Activated CD4-positive, alpha-beta T cell treated with anti-CD3 and anti-CD28 coated beads, Interleukin-2, Interleukin-4, amounts not matched to agents 100 ng/mL and 50 ng/mL, durations not matched to agents 16 hours and 8 hours (primary cell): Measurements from ENCODE around the gene TMEM143.
"Not testable (repeated sequence)": the region's sequence is repeated elsewhere in the genome, so short reads cannot be mapped to it uniquely, and the experiment has no call there.

ENCODE experiments used
- DNase-seq: peaks from one replicate; pipeline ENCODE4 v3.0.0-alpha.2; 2020; ENCODE audit warnings: low spot score

Gene TMEM143

DNA sequence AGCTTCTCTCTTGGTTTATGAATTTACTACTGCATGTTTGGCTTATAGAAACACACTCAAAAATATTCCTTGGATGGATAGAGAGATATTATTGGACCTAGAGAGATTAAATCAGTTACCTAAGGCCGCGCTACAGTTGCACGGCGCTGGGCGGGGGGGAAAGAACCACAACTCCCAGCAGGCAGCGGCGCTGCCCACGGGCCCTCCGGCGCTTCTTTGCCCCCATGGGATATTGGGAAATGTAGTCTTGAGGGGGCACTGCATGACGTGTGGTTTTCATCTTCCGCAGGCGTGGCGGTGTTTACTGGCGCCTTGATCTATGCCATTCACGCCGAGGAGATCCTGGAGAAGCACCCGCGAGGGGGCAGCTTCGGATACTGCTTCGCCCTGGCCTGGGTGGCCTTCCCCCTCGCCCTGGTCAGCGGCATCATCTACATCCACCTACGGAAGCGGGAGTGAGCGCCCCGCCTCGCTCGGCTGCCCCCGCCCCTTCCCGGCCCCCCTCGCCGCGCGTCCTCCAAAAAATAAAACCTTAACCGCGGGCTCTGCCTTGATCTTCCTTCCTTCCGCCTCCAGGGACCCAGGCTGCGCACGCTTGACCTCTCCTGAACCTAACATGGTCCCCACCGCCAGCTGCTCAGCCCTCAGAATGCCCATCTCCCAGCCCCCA is 33.6 kb downstream of the TMEM143 start:
- peak; percentile 89 for DNase-seq

DNA sequence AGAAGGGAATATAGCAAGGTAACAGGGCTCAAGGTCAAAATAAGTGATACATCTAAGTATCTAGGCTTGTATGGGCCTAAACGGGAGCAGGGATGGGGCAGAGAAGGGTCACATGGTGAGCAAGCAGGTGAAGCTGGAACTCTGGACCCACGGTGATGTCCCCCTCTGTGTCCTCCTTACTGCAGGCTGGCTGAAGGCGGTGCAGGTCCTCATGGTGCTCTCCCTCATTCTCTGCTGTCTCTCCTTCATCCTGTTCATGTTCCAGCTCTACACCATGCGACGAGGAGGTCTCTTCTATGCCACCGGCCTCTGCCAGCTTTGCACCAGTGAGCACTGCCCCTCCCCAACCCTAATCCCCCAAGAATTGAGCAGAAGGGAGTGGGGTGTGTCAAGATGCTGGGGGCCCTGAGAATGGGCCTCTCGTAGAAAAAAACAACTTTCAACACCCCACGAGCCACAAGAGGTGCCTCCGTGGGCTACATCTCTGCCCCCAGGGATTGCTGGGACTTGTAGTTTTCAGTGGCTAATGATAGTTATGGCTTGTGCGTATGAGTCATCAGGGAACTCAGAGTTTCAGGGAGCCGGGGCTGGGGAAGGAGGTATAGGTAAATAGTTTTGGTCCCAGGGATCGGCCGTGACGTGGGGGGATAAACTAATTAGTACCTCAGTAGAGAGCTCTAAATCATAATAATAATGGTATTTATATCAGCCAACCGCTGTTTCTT is 34.4 kb downstream of the TMEM143 start:
- peak; percentile 61 for DNase-seq

DNA sequence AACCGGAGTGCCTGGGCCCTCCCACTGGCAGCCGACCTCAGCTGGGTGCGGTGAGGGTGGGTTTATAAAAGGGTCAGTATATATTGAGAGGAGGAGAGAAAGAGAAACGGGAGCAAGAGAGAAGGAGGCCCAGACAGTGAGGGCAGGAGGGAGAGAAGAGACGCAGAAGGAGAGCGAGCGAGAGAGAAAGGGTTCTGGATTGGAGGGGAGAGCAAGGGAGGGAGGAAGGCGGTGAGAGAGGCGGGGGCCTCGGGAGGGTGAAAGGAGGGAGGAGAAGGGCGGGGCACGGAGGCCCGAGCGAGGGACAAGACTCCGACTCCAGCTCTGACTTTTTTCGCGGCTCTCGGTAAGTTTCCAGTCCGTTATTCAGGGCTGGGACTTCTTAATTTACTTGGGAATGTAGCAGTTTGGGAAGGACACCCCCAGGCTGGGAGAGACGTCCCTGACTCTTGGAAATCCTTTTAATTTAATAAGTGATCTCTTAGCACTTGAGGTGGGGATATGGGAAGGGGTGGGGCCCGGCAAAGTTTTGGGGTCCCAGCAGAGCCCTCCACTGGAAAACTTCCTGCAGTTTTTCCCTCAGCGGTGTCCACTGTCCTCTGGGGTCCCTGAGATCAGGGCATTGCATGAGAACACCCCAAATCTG is 38.4 kb downstream of the TMEM143 start, which contains the start of gene EMP3:
Gene EMP3 (plus strand): TSS at position 288 of the 646 bp plus-strand sequence. CDS start 1,293 bp downstream, outside the sequence.
- peak; percentile 87 for DNase-seq

DNA sequence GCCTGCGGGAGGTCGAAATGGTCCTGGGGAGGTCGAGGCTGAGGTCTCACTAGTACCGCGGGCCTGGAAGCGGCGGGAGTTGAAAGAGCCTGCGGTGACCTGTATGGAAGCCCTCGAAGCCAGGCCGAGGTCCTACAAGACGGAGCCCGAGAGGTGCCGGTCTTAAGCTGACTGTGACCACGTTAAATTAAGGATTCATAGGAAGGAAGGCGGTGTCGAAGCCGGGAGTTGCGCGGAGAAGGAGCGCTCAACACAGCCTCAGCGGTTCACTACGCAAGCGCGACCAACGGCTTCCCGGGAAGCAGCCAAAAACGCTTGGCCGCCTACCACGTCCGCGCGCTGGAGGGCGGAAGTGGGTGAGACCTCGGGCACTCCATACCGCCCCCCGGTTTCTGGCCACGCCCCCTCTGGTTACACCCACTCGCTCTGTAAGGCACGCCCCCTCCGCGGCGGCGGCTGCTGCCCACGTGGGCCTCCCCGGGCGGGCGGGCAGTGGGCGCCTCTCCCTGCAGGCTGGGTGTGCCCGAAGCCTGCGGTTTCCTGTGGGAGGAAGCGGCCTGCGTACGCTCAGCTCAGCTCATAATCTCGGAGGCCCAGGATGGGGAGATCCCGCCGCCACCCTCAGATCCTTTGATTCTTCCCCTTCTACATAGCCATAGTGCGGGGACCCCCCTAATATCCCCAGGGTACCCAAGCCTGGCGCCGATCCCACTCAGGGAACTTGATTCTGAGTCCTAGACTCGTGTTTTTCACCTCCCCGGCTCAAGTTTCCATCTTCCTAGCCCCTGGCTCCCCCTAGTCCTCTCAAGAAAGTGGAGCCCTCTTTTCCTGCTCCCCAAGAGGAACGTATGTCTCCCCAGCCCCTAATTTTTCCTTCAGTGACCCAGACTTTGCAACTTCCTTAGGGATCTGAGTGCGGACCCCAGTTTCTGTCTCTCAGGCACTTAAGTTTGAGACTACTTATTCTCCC is 41.8 kb downstream of the TMEM143 start:
- DNase-seq = peak; percentile 99

DNA sequence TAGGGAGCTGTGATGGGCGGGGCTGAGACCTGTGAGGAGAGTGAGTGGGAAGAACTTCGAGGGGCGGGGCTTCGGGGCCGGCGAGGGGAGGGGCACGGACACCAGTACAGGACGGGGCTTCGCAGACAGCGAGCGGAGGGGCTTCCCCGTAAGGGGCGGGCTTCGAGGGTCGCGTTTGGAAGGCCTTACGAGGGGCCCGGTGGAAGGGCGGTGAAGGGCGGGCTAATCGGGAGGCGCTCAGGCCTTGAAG is 42.4 kb downstream of the TMEM143 start:
- DNase-seq = peak; percentile 99

DNA sequence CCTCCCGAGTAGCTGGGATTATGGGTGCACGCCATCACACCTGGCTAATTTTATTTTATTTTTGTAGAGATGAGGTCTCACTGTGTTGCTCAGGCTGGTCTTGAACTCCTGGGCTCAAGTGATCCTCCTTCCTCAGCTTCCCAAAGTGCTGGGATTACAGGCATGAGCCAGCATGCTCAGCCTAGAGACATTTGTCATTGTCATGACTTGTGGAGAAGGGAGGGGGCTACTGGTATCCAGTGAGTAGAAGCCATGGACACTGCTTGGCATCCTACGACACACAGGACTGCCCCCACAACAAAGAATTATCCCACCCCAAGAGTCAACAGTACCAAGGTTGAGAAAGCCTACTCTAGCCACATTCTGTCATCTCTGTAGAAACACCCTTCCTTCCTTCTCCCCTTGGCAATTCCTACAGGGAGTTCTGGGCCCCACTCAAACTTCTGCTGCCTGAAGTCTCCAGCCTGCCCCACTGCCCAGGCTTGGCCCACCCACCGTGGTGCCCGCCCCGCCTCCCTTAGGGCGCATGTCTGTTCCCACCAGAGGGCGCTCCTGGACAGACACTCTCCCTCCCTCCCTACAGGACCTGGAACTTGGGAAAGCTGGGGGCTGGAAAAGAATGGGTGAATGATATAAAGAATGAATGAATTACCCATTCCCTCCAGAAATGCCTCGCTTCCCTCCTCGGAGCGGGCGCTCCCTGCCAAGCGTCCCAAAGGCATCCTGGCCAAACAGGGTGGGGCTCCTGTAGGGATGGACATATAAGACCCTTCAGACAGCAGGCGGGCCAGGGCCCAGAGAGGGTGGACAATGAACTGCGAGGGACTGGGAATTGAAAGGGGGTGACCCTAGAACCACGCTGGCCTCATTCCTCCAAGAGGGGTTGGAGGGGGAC is 43.8 kb downstream of the TMEM143 start:
- peak; percentile 71 for DNase-seq

DNA sequence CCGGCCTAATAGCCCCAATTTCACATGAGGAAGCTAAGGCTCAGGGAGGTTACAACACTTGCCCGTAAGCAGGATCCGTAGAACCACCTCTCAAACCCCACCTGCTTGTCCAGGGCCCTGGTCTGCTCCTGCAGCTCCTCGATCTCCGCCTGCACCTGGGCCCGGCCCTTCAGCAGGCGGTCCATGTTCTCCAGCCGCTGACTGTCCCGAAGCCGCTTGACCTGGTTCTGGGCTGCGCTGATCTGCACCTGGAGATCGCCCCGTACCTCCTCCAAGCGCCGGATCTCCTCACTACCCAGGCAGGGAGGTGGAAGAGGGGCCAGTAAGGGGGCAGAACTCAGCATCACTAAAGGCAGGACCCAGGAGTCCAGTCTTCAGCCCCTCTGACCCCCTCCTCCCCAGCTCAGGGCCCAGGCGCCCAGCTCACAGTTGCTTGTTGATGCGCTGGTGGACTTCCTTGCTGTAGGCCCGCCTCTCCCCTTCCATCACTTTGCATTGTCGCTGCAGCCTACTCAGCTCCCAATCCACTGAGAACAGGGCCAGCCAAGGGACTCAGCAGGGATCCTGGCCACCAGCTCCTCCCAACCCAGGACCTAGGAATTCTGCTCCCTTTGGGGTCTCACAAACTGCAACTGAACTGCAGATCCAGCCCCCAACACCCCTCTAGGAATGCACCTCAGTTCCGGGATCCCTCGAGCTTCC is 45.3 kb downstream of the TMEM143 start:
- DNase-seq = no peak

DNA sequence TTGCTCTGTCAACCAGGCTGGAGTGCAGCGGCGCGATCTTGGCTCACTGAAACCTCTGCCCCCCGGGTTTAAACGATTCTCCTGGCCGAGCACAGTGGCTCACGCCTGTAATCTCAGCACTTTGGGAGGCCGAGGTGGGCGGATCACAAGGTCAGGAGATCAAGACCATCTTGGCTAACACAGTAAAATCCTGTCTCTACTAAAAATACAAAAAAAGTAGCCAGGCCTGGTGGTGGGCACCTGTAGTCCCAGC is 46.1 kb downstream of the TMEM143 start:
- not testable (repeated sequence) for DNase-seq

DNA sequence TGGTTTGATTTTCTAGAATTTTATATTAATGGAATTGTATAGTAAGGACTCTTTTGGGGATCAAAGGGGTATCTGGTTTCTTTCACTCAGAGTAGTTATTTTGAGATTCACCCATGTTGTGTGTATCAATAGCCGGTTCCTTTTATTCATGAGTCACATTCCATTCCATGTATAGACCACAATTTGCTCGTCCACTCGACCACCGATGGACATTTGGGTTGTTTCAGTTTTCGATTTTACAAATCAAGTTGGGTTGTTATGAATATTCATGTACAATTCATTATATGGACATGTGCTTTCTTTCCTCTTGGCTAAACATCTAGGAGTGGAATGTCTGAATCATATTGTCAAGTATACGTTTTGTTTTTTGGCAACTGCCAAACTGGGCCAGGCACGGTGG is 48.0 kb downstream of the TMEM143 start:
- DNase-seq = no peak

DNA sequence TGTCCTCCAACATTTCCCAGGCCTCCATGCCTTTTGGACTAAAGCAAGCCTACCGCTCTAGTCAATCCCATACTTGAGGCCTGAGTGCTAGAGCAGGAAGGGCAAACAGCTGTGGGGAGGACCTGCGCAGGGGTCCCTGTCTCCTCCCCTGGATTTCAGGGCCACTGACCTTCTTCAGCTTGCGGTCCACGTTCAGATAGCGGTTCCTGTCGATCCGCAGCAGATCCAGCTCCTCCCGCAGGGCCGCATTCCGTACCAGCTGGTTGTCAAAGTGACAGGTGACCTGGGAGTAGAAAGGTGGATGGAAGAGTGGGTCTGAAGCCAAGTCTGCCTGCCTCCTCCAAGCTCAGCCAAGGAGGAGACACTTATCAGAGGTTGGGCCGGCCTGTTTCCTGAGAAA is 52.4 kb downstream of the TMEM143 start:
- DNase-seq = no peak

DNA sequence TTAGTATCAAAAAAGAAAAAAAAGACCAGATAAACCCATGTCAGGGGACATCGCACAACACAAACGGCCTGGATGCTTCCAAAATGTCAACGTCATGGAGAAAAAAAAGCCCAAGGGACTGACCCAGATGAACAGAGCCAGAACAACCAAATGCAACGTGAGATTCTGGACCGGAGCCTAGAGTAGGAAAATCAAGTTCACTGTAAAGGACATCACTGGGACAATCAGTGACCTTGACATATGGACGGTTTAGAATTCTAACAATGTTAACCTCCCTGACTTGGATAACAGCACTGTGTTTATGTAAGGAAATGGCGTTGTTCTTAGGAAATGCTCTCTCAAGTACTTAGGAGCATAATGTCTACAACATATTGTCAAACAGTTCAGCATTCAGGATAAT is 53.5 kb downstream of the TMEM143 start:
- no peak for DNase-seq

DNA sequence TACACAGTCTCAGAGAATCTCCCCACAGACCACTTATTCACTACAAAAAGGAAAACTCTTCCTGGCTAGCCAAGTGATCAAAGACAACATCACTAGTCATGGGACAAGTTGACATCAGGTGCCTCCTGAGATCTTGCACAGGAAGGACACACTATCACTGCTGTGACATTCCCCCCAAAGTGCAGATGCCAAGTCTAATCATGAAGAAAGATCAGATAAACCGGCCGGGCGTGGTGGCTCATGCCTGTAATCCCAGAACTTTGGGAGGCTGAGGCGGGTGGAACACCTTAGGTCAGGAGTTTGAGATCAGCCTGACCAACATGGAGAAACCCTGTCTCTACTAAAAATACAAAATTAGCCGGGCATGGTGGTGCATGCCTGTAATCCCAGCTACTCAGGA is 54.0 kb downstream of the TMEM143 start:
- DNase-seq = not testable (repeated sequence)

DNA sequence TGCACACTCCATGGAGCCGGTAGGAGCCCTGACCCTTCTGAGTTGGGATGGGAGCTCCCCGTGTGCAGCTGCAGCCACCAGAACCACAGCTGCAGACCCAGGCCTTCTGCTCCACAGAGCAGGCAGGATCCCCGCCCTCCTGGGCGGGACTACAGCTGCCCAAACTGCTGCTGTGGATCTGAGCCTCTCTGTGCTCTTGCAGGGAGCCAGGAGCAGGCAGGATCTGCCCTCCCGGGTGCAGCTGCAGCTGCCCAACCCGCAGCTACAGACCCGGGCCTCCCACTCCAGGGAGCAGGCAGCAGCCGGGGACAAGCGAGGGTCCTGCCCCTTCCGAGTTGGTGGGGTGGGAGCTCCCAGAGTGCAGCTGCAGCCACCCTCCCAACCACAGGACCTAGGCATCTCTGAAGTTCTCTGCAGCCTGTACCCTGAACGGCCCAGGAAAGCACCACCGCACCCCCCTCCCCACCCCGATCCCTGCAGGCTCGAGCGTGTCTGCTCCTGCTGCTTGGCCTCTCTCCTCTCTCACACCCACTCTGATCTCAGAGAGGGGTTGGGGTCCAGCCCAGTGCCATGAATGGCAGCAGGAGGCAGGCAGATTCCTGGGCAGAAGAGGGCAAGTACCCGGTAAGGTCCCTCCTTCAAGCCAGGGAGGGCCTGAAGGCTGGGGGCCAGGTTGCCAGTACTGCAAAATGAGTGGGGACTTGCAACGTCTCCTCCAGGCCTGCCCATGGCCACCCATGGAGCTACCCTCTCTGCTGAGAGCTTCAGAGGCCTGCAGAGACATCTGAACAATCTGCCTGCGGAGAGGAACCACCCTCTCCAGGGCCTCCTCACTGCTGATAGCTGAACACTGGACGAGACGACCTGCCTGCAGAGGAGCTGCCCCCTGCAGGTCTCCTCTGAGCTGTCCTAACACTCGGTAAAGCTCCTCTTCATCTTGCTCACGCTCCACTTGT is 54.8 kb downstream of the TMEM143 start:
- no peak for DNase-seq

DNA sequence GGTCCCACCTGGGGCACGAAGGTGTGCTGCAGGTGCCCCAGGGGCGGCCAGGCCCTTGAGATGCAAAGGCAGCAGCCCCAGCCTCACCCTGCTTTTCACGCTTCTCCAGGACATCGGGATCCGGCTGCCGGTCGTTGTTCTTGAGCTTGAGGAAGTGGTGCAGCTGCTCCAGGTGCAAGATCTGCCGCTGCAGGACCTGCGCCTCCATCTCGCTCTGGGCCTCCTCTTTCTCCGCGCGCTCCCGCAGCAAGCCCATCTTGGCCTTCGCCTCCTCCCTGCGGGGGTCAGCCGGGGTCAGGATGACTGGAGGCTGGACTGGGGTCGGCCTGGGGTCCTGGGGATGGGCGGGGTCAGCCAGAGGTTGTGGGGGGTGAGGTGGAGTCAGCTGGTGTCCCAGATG is 59.9 kb downstream of the TMEM143 start:
- no peak for DNase-seq

DNA sequence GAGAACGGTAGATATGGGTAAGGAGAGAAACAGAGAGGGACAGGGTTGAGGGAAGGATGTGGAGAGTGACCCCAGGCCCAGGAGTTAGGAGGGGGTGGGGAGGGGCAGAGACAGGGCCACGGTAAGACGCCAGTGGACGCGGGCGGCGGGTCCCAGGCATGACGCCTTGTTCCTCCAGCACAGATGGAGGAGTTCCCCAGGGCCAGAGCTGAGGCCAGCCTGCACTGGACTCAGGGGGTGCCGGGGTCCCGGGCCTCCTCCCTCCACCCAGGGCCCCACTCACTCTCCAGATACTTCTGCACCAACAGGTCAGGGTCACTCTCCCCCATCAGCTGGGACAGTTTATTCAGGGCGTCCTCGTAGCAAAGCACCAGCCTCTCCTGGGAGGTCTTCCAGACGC is 60.4 kb downstream of the TMEM143 start:
- no peak for DNase-seq

DNA sequence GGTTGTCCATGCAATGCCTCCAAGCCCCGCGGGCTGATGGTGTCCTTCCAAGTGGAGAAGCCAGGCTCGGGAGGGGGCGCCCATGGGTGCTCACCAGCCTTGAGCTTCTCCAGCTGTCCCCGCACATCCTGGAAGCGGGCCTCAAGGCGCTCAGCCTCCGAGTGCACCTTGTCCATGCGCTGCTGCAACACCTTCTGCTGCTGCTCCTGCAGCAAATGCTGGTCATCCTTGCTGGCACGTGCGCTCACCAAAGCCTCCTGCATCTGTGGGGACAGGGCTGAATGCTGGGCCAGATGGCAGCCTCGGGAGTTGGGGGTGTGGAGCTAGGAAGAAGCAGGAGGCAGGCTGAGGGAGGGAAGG is 61.2 kb downstream of the TMEM143 start:
- no peak for DNase-seq

DNA sequence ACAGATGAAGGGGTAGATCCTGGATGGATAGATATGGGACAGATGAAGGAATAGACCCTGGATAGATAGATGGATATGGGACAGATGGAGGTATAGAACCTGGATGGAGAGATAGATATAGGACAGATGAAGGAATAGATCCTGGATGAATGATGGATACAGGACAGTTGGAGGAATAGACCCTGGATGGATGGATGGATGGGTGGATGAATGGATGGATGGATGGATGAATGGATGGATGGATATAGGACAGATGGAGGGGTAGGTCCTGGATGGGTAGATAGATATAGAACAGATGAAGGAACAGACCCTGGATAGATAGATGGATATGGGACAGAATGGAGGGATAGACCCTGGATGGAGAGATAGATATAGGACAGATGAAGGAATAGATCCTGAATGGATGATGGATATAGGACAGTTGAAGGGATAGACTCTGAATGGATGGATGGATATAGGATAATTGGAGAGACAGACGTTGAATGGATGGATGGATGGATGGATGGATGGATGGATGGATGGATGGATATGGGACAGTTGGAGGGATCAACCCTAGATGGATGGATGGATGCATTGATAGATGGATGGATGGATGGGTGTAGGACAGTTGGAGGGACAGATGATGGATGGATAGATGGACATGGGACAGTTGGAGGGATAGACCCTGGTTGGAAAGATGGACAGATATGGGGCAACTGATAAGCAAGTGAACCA is 61.7 kb downstream of the TMEM143 start:
- no peak for DNase-seq

DNA sequence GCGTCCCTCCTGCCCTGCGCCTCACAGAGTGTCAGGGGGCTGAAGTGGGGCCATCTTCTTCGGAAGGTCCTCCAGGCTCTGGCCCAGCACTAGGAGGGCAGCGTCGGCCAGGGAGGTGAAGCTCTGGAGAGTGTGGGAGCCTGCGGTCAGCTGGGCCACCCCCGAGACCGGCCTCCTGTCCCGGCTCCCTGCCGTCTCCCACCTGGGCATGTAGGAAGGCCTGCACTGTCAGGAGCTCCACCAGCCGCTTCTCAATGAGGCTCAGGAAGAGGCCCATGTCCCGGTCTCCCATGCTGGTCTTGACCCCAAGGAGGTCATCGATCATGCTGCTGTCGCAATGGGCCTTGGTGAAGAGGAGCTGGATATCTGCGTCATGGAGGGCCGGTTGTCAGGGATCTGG is 65.8 kb downstream of the TMEM143 start:
- DNase-seq = no peak
